Astrocyte of the spinal cord (primary cell): ENCODE data around the gene TRHDE.
"Not testable (repeated sequence)": the region's sequence is repeated elsewhere in the genome, so short reads cannot be mapped to it uniquely, and the experiment has no call there.

Source experiments
- DNase-seq: peaks from one replicate; pipeline ENCODE4 v3.0.0; 2011; ENCODE audit warnings: low read depth, low spot score
- H3K4me3 ChIP-seq: 2 replicates; pipeline ENCODE4 v1.5.1; 2011; ENCODE audit warnings: low read depth, mild to moderate bottlenecking, low read length, moderate library complexity
- CTCF ChIP-seq: IDR thresholded peaks from 2 replicates; pipeline ENCODE4 v1.5.1; 2012; ENCODE audit warnings: low read depth, mild to moderate bottlenecking, low read length, inconsistent platforms
- in situ Hi-C: cut with HindIII; loops from 2 replicates; pipeline ENCODE4 v1.10.0; 2017; ENCODE audit warnings: low sequenced_read_pairs

TRHDE gene

GRCh38 chr12:72699362-72699761 is 427.2 kb downstream of the TRHDE start:
- in situ Hi-C loops, result no loop called here
- no peak overlapping the region for H3K4me3 ChIP-seq
- no peak for DNase-seq
- TF ChIP-seq CTCF, result no peak

GRCh38 chr12:72712025-72712424 is 439.9 kb downstream of the TRHDE start:
- in situ Hi-C loops, H3K4me3 ChIP-seq, DNase-seq: not testable (repeated sequence)

- in situ Hi-C loops, result no loop called here
- no peak for TF ChIP-seq CTCF
Measured at GRCh38 chr12:72716221-72716620, 444.1 kb downstream of the TRHDE start.

GRCh38 chr12:72717036-72717435 is 444.9 kb downstream of the TRHDE start:
- no peak for DNase-seq
- in situ Hi-C loops, result no loop called here
- H3K4me3 ChIP-seq, result no peak overlapping the region
- TF ChIP-seq CTCF, result no peak

More at GRCh38 chr12:72716221-72716620, 444.1 kb downstream of the TRHDE start:
- no peak overlapping the region for H3K4me3 ChIP-seq
- DNase-seq, result no peak
